ENCODE measurements around the gene HEPHL1.
"Not testable (repeated sequence)": the region's sequence is repeated elsewhere in the genome, so short reads cannot be mapped to it uniquely, and the experiment has no call there.

HEPHL1 gene

DNA sequence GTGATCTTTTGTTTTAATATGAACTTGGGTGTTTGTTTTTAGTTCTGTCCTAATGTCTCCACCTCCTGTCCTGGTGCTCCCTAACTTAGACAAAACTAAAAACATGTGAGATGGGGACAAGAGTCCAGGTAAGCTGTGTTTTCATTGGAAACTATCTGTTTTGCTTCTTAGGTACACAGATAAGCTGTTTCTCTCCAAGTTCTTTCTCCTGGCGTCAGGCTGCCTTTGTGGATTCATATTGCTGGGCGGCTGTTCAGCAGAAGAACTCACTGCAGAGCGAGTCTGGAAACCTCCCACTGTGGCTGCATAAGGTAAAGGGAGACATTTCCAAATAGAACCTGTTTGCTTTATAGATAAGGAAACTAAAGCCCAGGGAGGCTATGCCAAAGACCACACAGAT, 132.2 kb downstream of the HEPHL1 start:
- DNase-seq = no peak

DNA sequence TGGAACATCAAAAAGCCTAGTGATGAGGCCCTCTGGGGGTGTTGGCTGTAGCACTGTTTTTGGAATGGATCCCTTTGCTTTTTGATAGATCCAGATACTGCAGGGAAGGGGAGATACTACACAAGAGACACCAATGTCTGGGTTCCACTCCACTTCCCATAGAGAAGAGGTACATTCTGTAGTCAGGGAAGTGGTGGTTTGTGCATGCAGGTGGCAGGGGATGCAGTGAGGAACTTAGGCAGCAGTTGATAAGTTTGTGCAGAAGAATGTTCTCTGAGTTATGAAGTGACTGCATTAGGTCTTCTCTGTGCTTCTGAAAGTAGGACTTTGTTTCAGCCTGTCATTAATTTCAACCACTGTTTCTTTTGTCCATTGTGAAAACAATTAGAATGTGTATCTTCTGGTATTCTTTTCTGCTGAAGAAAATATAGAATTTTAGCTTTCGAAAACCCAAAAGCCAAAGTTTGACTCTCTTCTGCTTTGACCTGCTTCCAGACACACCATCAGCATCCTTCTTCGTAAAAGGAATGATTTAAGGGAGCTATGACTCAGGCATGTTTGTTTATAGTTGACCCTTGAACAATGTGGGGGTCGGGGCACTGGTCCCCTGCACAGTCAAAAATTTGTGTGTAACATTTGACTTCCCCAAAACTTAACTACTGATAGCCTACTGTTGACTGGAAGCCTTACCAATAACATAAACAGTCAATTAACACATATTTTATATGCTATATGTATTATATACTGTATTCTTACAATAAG, 133.1 kb downstream of the HEPHL1 start:
- DNase-seq = no peak

DNA sequence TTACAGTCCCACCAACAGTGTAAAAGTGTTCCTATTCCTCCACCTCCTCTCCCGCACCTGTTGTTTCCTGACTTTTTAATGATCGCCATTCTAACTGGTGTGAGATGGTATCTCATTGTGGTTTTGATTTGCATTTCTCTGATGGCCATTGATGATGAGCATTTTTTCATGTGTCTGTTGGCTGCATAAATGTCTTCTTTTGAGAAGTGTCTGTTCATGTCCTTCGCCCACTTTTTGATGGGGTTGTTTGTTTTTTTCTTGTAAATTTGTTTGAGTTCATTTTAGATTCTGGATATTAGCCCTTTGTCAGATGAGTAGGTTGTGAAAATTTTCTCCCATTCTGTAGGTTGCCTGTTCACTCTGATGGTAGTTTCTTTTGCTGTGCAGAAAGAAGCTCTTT, 136.2 kb downstream of the HEPHL1 start:
- DNase-seq = not testable (repeated sequence)
